Thymus (tissue), 11 donors: Measurements from ENCODE around the gene TMEM19. TPM values are rescaled to one million over a fixed set of nuclear protein-coding genes. Genes with fewer than 3 reads are reported as not detected.

Source experiments
- DNase-seq, 9 donors: peaks; one replicate each; pipeline ENCODE4 v3.0.0-alpha.2; 2013; ENCODE audit warnings: low spot score in 9 of 9, low read depth in 6 of 9, missing footprints in 1 of 9
- H3K27ac ChIP-seq, 2 donors: one replicate each; pipeline ENCODE4 v1.5.1; 2013; ENCODE audit warnings: control low read depth in 1 of 2, low read depth in 1 of 2, low read length in 1 of 2, mild to moderate bottlenecking in 1 of 2, moderate library complexity in 1 of 2
- H3K27me3 ChIP-seq, 2 donors: one replicate each; pipeline ENCODE4 v1.5.1; 2013; ENCODE audit warnings: low read length in 1 of 2; ENCODE audit not compliant: control insufficient read depth in 2 of 2, insufficient read depth in 1 of 2
- H3K36me3 ChIP-seq, 2 donors: one replicate each; pipeline ENCODE4 v1.5.1; 2013; ENCODE audit warnings: low read length in 1 of 2, mild to moderate bottlenecking in 1 of 2, moderate library complexity in 1 of 2; ENCODE audit not compliant: control insufficient read depth in 2 of 2, insufficient read depth in 2 of 2
- H3K4me1 ChIP-seq, 2 donors: one replicate each; pipeline ENCODE4 v1.5.1; 2013; ENCODE audit warnings: low read length in 2 of 2; ENCODE audit not compliant: control insufficient read depth in 2 of 2, insufficient read depth in 2 of 2
- H3K4me3 ChIP-seq, 2 donors: one replicate each; pipeline ENCODE4 v1.5.1; 2013; ENCODE audit warnings: low read length in 2 of 2, control low read depth in 1 of 2, mild to moderate bottlenecking in 1 of 2
- H3K9me3 ChIP-seq, 2 donors: one replicate each; pipeline ENCODE4 v1.5.1; 2013; ENCODE audit warnings: low read length in 1 of 2, mild to moderate bottlenecking in 1 of 2; ENCODE audit not compliant: control insufficient read depth in 2 of 2, insufficient read depth in 1 of 2
- WGBS: extraction: QIAGEN DNeasy Blood & Tissue Kit; methylation state at CpG from one replicate; pipeline ENCODE4 v1.1.7; 2013; 5-methylcytosine and 5-hydroxymethylcytosine counted together
- polyA plus RNA-seq: library from polyadenylated mRNA; stranded (reverse); fragments of 200-250 nt; gene quantifications from one replicate; pipeline ENCODE4 v1.2.3, GENCODE V29; 2013
- total RNA-seq: library from RNA; stranded (reverse); fragments of 120-200 nt; gene quantifications from one replicate; pipeline ENCODE4 v1.2.4, GENCODE V29; 2013
- donor health status: healthy.

Gene TMEM19
- total and polyA plus RNA-seq, 2 donors: 12.1 to 24.7 TPM

DNA sequence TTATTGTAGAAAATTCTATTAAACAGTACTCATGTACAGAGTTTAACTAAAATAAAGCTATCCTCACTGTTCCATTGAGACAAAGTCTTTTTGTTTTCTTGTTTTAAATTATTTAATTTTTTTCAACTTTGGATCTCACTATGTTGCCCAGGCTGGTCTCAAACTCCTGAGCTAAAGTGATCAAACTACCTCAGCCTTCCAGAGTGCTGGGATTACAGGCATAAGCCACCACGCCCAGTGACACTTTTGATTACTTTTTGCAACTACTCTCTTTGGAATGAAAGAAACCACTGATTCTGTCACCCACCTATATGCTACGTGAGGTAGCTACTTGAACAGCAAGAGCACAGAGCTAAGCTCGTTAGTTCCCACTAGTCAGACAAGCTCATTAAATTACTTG, 39.4 kb upstream of the TMEM19 start:
- peaks cover 12 to 43% of the 10 kb centered on the region in 2 donors for H3K36me3 ChIP-seq
- H3K4me1 ChIP-seq: no peaks in the 10 kb centered on the region
- no peaks in the 10 kb centered on the region for H3K9me3 ChIP-seq
- DNase-seq: no peak
- no peak overlapping the region for H3K4me3 ChIP-seq
- WGBS: 98% methylated on average over 3 of the region's 3 CpGs
- no peaks in the 10 kb centered on the region for H3K27me3 ChIP-seq
- no peak overlapping the region for H3K27ac ChIP-seq

DNA sequence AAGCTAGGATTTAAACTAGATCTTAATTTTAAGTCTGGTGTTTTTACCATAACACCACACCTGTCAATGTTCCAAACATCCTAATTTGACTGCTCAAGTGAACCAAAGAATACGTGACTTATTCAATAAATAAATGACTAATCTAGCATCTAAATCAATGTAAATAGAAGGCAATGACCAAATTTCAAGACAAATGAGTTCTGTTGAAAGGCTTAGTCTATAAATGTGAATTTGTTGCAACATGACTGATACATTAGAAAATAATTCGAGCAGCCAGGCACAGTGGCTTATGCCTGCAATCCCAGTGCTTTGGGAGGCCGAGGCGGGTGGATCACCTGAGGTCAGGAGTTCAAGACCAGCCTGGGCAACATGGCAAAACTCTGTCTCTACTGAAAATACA, 37.3 kb upstream of the TMEM19 start:
- no peaks in the 10 kb centered on the region for H3K4me1 ChIP-seq
- no peaks in the 10 kb centered on the region for H3K27me3 ChIP-seq
- peaks cover 0 to under 1% of the 10 kb centered on the region in 2 donors for H3K9me3 ChIP-seq
- no peak overlapping the region for H3K27ac ChIP-seq
- 98% methylated on average over 4 of the region's 4 CpGs for WGBS
- H3K36me3 ChIP-seq: peaks cover 13 to 31% of the 10 kb centered on the region in 2 donors
- H3K4me3 ChIP-seq: no peak overlapping the region
- DNase-seq: no peak

- peaks cover 20 to 33% of the 10 kb centered on the region in 2 donors for H3K36me3 ChIP-seq
- H3K4me3 ChIP-seq: no peak overlapping the region
- no peaks in the 10 kb centered on the region for H3K4me1 ChIP-seq
- WGBS: 96% methylated on average over 2 of the region's 2 CpGs
- H3K27ac ChIP-seq: no peak overlapping the region
- H3K27me3 ChIP-seq: no peaks in the 10 kb centered on the region
- peaks cover 0 to 4% of the 10 kb centered on the region in 2 donors for H3K9me3 ChIP-seq
- DNase-seq: no peak
Observed at GRCh38 chr12:71649401-71649800, 36.5 kb upstream of the TMEM19 start.

DNA sequence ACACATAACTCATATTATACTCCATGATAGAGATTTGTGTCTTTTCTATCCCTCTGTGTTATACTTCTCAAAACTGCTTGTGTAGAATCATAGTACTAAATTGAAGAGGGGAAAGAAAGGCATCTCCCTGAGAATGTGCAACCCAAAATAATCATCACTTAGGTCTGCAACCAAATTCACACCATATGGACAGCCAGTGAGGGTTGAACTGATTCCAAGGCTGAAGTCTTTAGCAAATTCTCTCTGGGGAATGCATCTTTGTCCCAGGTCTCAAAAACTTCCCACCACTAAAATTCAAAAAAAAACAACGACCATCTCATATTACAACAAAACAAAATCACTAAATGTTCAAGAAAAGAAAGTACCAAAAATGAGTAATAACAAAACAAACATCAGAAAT, 33.2 kb upstream of the TMEM19 start:
- no peak overlapping the region for H3K4me3 ChIP-seq
- H3K9me3 ChIP-seq: peaks cover 0 to 4% of the 10 kb centered on the region in 2 donors
- DNase-seq: no peak
- no peaks in the 10 kb centered on the region for H3K27me3 ChIP-seq
- WGBS: 93% methylated on average over 1 of the region's 1 CpG
- no peaks in the 10 kb centered on the region for H3K4me1 ChIP-seq
- peaks cover 22 to 35% of the 10 kb centered on the region in 2 donors for H3K36me3 ChIP-seq
- no peak overlapping the region for H3K27ac ChIP-seq

- H3K27me3 ChIP-seq: no peaks in the 10 kb centered on the region
- DNase-seq: no peak
- H3K4me3 ChIP-seq: no peak overlapping the region
- peaks cover 0 to 4% of the 10 kb centered on the region in 2 donors for H3K9me3 ChIP-seq
- 98% methylated on average over 2 of the region's 2 CpGs for WGBS
- peaks cover 23 to 37% of the 10 kb centered on the region in 2 donors for H3K36me3 ChIP-seq
- no peak overlapping the region for H3K27ac ChIP-seq
- H3K4me1 ChIP-seq: no peaks in the 10 kb centered on the region
Observed at GRCh38 chr12:71653137-71653536, 32.7 kb upstream of the TMEM19 start.

DNA sequence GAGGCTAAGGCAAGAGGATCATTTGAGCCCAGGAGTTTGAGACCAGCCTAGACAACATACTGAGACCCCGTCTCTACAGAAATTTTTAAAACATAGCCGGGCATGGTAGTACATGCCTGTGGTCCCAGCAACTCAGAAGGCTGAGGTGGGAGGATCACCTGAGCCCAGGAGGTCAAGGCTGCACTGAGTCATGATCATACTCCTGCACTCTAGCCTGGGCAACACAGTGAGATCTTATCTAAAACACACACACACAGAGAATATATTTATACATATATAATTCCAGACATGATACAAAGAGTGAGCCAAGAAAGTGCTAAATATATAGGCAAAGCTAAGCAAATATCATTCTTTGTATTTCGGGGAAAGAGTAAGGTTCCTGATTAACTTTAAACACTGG, 31.7 kb upstream of the TMEM19 start:
- no peak overlapping the region for H3K4me3 ChIP-seq
- H3K9me3 ChIP-seq: peaks cover 0 to 4% of the 10 kb centered on the region in 2 donors
- WGBS: 96% methylated on average over 3 of the region's 3 CpGs
- no peaks in the 10 kb centered on the region for H3K27me3 ChIP-seq
- H3K27ac ChIP-seq: no peak overlapping the region
- peaks cover 23 to 47% of the 10 kb centered on the region in 2 donors for H3K36me3 ChIP-seq
- DNase-seq: no peak
- no peaks in the 10 kb centered on the region for H3K4me1 ChIP-seq

GRCh38 chr12:71655495-71655894, 30.4 kb upstream of the TMEM19 start:
- WGBS: 30% methylated on average over 1 of the region's 1 CpG
- H3K9me3 ChIP-seq: peaks cover 0 to 4% of the 10 kb centered on the region in 2 donors

GRCh38 chr12:71655907-71656306, 30.0 kb upstream of the TMEM19 start:
- Histone ChIP-seq H3K9me3 (peaks cover 0 to 4% of the 10 kb centered on the region in 2 donors), H3K36me3 (peaks cover 18 to 50% of the 10 kb centered on the region in 2 donors), H3K4me3 (no peak overlapping the region), H3K27me3 (no peaks in the 10 kb centered on the region), H3K4me1 (no peaks in the 10 kb centered on the region), H3K27ac (no peak overlapping the region)
- 98% methylated on average over 1 of the region's 1 CpG for WGBS
- no peak for DNase-seq

More at GRCh38 chr12:71655495-71655894, 30.4 kb upstream of the TMEM19 start:
- no peak for DNase-seq
- no peak overlapping the region for H3K4me3 ChIP-seq
- H3K27ac ChIP-seq: no peak overlapping the region
- no peaks in the 10 kb centered on the region for H3K27me3 ChIP-seq
- peaks cover 20 to 53% of the 10 kb centered on the region in 2 donors for H3K36me3 ChIP-seq
- H3K4me1 ChIP-seq: no peaks in the 10 kb centered on the region

GRCh38 chr12:71656740-71657139, 29.1 kb upstream of the TMEM19 start:
- H3K9me3 ChIP-seq: peaks cover 0 to 4% of the 10 kb centered on the region in 2 donors
- no peak for DNase-seq
- peaks cover 15 to 48% of the 10 kb centered on the region in 2 donors for H3K36me3 ChIP-seq
- WGBS: 93% methylated on average over 3 of the region's 3 CpGs
- no peaks in the 10 kb centered on the region for H3K27me3 ChIP-seq
- no peak overlapping the region for H3K4me3 ChIP-seq
- H3K4me1 ChIP-seq: peaks cover 4 to 5% of the 10 kb centered on the region in 2 donors
- H3K27ac ChIP-seq: no peak overlapping the region
